ENCODE measurements around the gene DCTN5.
A peak's percentile ranks its signal among the peaks of the same experiment; 100 is the strongest.
"Not testable (repeated sequence)": the region's sequence is repeated elsewhere in the genome, so short reads cannot be mapped to it uniquely, and the experiment has no call there.

DCTN5 gene

DNA sequence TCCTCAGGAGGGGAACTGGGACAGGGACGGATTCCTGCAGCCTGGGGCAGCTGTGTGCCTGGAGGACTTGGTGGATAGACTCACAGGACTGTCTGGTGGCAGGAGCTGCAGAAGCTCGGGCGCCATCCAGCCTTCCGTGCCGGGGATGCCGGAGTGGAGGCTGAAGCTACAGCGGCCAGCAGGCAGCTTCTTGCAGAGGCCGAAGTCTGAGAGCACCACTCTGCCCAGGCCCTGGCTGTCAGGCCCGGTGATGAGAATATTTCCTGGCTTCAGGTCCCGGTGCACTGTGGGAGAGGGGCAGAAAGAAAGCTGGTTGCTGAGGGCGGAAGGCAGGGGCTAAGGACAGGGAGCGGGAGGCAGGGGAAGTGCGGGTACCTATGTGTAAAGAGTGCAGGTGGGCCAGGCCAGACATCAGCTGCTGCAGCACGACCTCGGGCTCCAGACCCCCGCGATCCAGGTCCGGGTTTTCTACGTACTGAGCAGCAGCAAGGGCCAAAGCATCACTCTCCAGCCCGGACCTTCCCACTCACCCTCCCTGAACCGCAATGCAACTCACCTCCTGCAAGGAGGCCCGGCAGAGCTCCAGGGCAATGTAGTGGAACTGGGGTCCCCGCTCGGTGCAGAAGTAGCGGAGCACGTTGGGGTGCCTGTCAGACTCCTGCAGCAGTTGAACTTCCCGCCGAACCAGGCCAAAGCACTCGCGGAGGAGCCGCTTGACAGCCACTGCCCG lies 53.5 kb downstream of the DCTN5 start:
- no peak for DNase-seq

DNA sequence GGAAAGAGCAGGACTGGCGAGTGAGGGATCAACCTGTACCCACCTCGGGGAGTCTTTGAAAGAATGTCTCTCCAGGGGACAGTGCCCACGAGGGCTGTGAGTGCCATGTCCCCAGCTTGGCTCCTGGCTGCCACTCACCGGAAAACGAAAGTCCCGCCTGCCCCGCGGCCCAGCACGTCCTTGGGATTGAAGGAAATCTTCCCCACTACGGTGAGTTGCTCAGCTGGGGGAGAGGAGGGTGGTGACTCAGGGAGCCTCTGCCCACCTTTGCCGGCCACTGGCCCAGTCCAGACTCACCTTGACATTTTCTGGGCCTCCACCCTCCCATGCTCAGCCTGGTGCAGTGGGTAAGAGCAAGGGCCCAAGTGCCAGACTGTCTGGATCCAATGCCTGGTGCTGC lies 54.5 kb downstream of the DCTN5 start:
- DNase-seq, result no peak

DNA sequence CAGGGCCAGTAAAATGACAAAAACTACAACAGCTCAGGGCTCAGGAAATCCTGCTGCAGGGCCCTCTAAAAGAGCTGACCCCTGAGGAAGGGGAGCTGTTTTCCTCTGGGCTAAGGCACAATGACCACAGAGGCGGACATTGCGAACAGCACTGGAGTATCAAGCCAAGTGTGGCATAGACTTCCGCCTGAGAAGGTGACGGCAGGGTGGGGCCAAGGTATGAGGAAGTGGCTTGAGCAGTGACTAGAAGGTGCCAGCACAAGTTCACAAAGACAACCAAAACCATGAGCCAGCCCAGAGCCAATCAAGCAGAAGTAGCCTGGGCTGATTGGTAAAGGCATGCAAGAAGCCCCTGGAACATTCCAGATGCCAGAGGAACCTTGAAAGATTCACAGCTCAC lies 57.8 kb downstream of the DCTN5 start:
- no peak for DNase-seq

- no peak for DNase-seq
These were observed 58.8 kb downstream of the DCTN5 start for GRCh38 chr16:23700093-23700492.

- DNase-seq, result peak; percentile 91
These were observed 59.2 kb downstream of the DCTN5 start for GRCh38 chr16:23700509-23700908.

GRCh38 chr16:23701045-23701444 lies 59.8 kb downstream of the DCTN5 start:
- DNase-seq, result no peak

- no peak for DNase-seq
These were observed 61.7 kb downstream of the DCTN5 start for GRCh38 chr16:23702951-23703350.

- no peak for DNase-seq
These were observed 63.7 kb downstream of the DCTN5 start for GRCh38 chr16:23704772-23705516.

DNA sequence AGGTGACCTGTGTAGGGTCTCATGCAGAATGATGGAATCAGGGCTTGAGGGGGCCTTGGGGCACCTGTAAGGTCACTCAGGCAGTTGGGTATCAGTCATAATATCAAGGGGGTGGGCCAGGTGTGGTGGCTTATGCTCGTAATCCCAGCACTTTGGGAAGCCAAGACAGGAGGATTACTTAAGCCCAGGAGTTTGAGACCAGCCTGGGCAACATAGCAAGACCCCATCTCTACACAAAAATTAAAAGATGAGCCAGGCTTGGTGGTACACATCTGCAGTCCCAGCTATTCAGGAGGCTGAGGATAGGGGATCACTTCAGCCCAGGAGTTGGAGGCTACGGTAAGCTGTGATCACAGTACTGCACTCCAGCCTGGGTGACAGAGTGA lies 64.2 kb downstream of the DCTN5 start:
- DNase-seq, result no peak

DNA sequence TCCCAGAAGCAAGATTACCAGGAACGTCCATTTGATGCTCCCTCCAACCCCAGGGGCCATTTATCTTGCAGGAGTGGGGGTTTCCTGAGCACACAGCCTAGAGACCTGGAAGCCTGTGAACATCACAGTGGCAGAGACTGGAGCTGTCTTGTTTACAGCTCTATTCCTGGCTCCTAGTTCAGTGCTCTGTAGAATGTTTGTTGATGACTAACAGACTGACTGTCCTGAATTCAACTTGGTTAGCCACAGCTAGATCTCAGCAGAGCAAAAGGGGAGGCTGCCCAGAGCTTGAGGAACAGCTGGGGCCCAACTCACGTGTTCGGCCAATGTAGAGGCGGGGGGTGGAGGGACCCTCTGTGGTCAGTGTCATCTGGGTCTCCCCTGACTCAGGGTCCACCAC lies 65.2 kb downstream of the DCTN5 start:
- DNase-seq, result no peak

DNA sequence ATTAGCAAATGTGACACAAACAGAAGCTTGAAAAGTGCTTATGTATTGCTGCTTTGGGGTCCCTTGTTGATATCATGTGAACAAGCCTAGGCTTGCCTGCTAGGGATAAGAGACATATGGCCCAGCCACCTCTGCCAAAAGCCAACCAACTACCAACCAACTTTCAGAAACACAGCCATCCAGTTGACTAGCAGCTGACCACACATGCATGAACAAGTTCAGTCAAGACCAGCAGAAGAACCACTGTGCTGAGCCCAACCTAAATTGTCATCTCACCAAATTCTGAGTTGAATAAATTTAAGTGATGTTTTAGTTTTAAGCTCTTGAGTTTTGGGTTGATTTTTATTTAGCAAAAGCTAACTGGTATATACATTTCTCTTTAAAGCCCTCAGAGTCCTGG lies 68.3 kb downstream of the DCTN5 start:
- DNase-seq, result no peak

- no peak for DNase-seq
These were observed 68.7 kb downstream of the DCTN5 start for GRCh38 chr16:23710008-23710407.

DNA sequence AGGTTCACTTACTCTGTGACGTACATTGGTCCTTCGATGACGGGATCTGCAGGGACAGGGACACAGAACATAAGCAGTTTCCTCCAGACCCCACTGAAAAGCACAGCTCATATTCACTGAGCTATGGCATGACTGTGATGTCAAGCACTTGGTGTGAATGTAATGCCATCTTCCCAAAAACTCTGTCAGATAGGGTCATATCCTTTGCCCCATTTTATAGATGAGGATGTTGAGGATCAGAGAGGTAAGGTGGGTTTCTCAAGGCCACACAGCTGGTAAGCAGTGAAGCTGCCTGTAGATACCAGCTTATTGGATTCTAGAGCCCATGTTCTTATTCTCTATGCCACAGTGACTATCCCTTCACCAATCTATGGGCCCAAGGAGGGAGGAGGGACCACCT lies 69.2 kb downstream of the DCTN5 start:
- DNase-seq, result no peak

GRCh38 chr16:23711785-23712184 lies 70.5 kb downstream of the DCTN5 start:
- peak; percentile 17 for DNase-seq

- DNase-seq, result no peak
These were observed 71.7 kb downstream of the DCTN5 start, which contains the start of gene ERN2 for GRCh38 chr16:23712976-23713375. Gene ERN2, minus strand, starts transcription at chr16:23713222. Its CDS starts 35 bp downstream, at chr16:23713187.

GRCh38 chr16:23716484-23716883 lies 75.2 kb downstream of the DCTN5 start:
- no peak for DNase-seq

DNA sequence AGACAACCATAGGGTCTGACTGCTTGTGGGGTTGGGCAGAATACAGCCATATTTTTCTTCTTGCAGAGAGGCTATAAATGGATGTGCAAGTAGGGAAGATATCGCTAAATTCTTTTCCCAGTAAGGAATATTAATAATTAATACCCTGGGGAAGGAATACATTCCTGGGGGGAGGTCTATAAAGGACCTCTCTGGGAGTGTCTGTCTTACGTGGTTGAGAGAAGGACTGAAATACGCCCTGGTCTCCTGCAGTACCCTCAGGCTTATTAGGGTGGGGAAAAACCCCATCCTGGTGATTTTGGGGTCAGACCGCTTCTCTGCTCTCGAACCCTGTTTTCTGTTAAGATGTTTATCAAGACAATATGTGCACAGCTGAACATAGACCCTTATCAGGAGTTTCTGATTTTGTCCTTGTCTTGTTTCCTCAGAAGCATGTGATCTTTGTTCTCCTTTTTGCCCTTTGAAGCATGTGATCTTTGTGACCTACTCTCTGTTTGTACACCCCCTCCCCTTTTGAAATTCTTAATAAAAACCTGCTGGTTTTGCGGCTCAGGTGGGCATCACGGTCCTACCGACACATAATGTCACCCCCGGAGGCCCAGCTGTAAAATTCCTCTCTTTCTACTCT lies 81.5 kb downstream of the DCTN5 start:
- DNase-seq, result not testable (repeated sequence)

DNA sequence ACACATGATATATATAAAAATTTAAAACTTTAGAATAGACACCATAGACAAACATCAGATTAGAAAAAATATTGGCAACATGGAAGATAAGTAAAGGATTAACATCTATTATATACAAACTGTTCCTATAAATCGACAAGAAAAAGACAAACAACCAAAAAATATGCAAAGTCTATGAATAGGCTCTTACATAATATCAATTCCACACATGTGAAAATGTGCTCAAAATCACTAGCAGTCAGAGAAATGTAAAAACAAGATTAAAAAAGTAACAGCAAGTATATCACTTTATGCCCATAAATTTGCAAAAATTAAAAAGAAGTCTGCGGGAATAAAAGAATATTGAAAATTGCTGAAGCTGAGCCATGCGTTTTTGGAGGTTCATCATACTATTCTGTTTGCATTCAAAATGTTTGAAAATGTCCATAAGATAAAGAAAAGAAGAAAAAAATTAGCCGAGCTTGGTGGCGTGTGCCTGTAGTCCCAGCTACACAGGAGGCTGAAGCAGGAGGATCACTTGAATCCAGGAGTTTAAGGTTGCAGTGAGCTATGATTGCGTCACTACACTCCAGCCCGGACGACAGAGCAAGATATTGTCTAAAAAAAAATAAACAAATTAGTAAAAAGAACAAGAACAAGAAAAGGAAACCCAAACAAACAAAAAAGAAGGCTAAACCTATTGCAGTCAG lies 83.0 kb downstream of the DCTN5 start:
- no peak for DNase-seq

DNA sequence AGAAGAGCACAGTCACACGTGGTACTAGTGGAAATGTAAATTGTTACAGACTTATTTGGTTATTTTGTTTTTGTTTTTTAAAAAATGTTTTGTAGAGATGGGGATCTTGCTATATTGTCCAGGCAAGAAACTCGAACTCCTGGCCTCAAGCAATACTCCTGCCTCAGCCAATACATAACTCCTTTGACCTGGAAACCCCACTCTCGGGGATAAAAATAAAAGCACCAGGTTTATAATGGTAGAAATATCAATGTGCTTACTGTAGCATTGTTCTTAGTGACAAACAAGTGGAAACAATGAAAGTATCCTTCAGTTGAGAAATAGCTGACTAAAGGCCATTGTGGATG lies 83.5 kb downstream of the DCTN5 start:
- DNase-seq, result no peak

DNA sequence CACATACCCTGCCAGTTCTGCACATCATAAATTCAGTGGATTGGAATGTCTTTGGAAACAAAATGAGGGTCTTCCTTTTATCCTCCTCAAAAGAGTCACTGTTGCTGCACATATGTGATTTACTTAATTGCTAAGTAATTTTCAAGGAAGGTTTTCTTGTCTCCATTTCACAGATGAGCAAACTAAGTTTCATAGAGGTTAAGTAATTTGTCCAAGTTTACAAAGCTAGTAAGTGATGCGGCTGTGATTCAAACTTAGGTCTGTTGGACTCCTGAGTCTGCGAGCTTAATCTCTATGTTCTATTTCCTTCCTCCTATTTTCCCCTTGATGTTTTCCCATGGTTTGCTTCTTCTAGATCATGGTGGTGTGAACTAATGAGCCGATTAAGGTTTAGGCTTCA lies 85.4 kb downstream of the DCTN5 start:
- DNase-seq, result no peak
